Panc1 (cell line): ENCODE results near the gene SLX4IP. TPM values are rescaled to one million over a fixed set of nuclear protein-coding genes. Genes with fewer than 3 reads are reported as not detected.

ENCODE experiments used
- ATAC-seq: fragments of 200-7000 bp; cut with Tn5 transposase; 2 replicates; pipeline ENCODE4 v1.9.1; 2020; ENCODE audit warnings: mild to moderate bottlenecking, moderate library complexity
- BruUV-seq: library from RNA; stranded (reverse); fragments of 400-500 nt; replicated peaks from 2 replicates; lab custom pipeline; 2021; lab: Mats Ljungman, UMichigan
- CTCF ChIA-PET: fragments of 300-600 bp; sonication (Branson Sonifier 250); formaldehyde crosslinking; loops from one replicate; lab custom pipeline; 2022; ENCODE audit warnings: antibody characterized with exemption; lab: Charles Lee
- POLR2A ChIA-PET: fragments of 300-600 bp; sonication (Branson Sonifier 250); formaldehyde crosslinking; loops from one replicate; lab custom pipeline; 2022; ENCODE audit warnings: antibody characterized with exemption; lab: Charles Lee
- DNase-seq: peaks from one replicate; pipeline ENCODE4 v3.0.0-alpha.2; 2010; ENCODE audit warnings: low read depth, low spot score
- H3K27ac ChIP-seq: 2 replicates; pipeline ENCODE4 v1.5.1; 2011; ENCODE audit warnings: mild to moderate bottlenecking, low read length, inconsistent platforms
- H3K27me3 ChIP-seq: fragments of 200-500 bp; sonication (Bioruptor generic); 2 replicates; pipeline ENCODE4 v1.6.0; 2014; ENCODE audit warnings: low read length, inconsistent platforms; ENCODE audit not compliant: control insufficient read depth, insufficient read depth
- H3K36me3 ChIP-seq: fragments of 200-500 bp; sonication (Bioruptor generic); 2 replicates; pipeline ENCODE4 v1.5.1; 2014; ENCODE audit warnings: inconsistent platforms, mild to moderate bottlenecking, low read length, moderate library complexity; ENCODE audit not compliant: control insufficient read depth, insufficient read depth
- H3K4me1 ChIP-seq: 2 replicates; pipeline ENCODE4 v1.5.1; 2011; ENCODE audit warnings: inconsistent platforms, mild to moderate bottlenecking, low read length, moderate library complexity; ENCODE audit not compliant: control insufficient read depth, insufficient read depth
- H3K4me3 ChIP-seq, 2 experiments: 2 replicates each; pipeline ENCODE4 v1.5.1; 2011 to 2012; ENCODE audit warnings: low read depth in 2 of 2, low read length in 2 of 2, mild to moderate bottlenecking in 2 of 2, inconsistent platforms in 1 of 2, moderate library complexity in 1 of 2
- H3K9me3 ChIP-seq: fragments of 200-500 bp; sonication (Bioruptor generic); 2 replicates; pipeline ENCODE4 v1.5.1; 2014; ENCODE audit warnings: low read depth, mild to moderate bottlenecking, inconsistent platforms, low read length, moderate library complexity; ENCODE audit not compliant: control insufficient read depth, insufficient read depth
- POLR2AphosphoS5 ChIP-seq: IDR thresholded peaks from 2 replicates; pipeline ENCODE4 v1.6.1; 2012; ENCODE audit warnings: mild to moderate bottlenecking, low read depth, low read length, moderate library complexity
- SIN3A ChIP-seq: IDR thresholded peaks from 2 replicates; pipeline ENCODE4 v1.6.1; 2012; ENCODE audit warnings: low read depth, mild to moderate bottlenecking, low read length, moderate library complexity, borderline replicate concordance; ENCODE audit not compliant: insufficient read depth
- TCF7L2 ChIP-seq: IDR thresholded peaks from 2 replicates; pipeline ENCODE4 v1.6.1; 2011; ENCODE audit warnings: mild to moderate bottlenecking, low read depth, low read length, inconsistent platforms
- in situ Hi-C: cut with HindIII; loops from 2 replicates; pipeline ENCODE4 v1.10.0; 2016; ENCODE audit warnings: low sequenced_read_pairs, low pct_unique_long_range_greater_than_20kb
- intact Hi-C: fragments of 100-400 bp; cut with micrococcal nuclease; formaldehyde crosslinking; loops from one replicate; pipeline ENCODE4 v1.10.0; 2022; ENCODE audit not compliant: unreplicated experiment
- total RNA-seq: library from RNA; stranded (reverse); gene quantifications from one replicate; pipeline ENCODE4 v1.2.1, GENCODE V29; 2021; ENCODE audit not compliant: unreplicated experiment
- TF ChIP-seq, protein P1 (sequence below): fragments of 450-650 bp; IDR thresholded peaks from 2 replicates; pipeline ENCODE4 v1.5.1; 2017; ENCODE audit warnings: mild to moderate bottlenecking
- TF ChIP-seq, protein P2 (sequence below), 2 experiments: IDR thresholded peaks; 2 replicates each; pipeline ENCODE4 v1.6.1; 2011 to 2012; ENCODE audit warnings: low read depth in 2 of 2, control low read depth in 1 of 2, low read length in 1 of 2, mild to moderate bottlenecking in 1 of 2, moderate library complexity in 1 of 2; ENCODE audit not compliant: insufficient read depth in 1 of 2

Gene SLX4IP
- total RNA-seq, 1 experiment from 2014 or later, result 5.4 TPM

DNA sequence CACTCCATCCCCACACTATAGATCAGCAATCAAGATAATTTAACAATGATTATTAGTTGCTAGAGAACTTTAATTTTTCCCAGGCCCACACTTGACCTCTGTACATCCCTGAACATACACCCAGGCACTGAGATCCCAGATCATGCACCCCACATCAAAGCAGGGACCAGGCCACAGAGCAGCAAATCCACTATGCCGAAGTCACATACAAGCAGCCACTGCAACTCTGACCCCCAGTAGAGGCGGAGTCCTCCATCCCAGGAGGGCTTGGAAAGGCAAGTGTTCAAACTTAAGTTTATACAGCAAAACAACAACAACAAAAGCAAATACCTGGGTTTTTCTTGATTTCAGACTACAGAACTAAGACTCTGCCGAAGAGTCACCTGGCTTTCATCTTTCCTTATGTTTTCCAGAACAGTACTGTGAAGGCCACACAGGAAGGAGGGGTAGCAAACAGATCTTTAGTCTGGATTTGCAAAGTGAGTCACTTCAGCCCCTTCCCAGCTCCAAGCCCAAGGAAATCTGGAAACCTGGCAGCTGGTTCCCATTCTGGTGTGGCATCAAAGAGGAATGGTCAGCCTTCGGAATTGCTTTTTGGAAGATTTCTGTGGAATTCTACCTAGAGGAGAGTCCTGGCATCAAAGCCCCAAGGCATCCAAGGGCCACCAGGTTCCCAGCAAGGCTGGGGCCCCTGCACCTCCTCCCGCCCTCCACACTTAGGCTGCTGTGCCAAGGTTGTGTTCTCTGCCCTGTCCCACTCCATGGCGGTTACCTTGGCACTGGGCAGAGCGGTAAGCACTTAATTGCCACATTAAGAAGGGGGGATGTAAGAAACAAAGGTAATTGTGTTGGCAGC is 231.3 kb downstream of the SLX4IP start:
- H3K9me3 ChIP-seq, result no peaks in the 10 kb centered on the region
- ATAC-seq (no peak), DNase-seq (no peak)
- H3K36me3 ChIP-seq, result no peaks in the 10 kb centered on the region
- CTCF ChIA-PET, result no interaction called here
- in situ Hi-C loops, result no loop called here
- H3K27ac ChIP-seq, result no peak overlapping the region; the same call in 1 of the 2 replicates
- POLR2A ChIA-PET, result no interaction called here
- peaks cover 31% of the 10 kb centered on the region for H3K4me1 ChIP-seq
- TF ChIP-seq, protein P1, sequence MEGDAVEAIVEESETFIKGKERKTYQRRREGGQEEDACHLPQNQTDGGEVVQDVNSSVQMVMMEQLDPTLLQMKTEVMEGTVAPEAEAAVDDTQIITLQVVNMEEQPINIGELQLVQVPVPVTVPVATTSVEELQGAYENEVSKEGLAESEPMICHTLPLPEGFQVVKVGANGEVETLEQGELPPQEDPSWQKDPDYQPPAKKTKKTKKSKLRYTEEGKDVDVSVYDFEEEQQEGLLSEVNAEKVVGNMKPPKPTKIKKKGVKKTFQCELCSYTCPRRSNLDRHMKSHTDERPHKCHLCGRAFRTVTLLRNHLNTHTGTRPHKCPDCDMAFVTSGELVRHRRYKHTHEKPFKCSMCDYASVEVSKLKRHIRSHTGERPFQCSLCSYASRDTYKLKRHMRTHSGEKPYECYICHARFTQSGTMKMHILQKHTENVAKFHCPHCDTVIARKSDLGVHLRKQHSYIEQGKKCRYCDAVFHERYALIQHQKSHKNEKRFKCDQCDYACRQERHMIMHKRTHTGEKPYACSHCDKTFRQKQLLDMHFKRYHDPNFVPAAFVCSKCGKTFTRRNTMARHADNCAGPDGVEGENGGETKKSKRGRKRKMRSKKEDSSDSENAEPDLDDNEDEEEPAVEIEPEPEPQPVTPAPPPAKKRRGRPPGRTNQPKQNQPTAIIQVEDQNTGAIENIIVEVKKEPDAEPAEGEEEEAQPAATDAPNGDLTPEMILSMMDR, result no peak
- TF ChIP-seq SIN3A (no peak), TCF7L2 (no peak), POLR2AphosphoS5 (no peak)
- no peaks in the 10 kb centered on the region for H3K27me3 ChIP-seq
- BruUV-seq, result no TSS peak
- intact Hi-C loops, result no loop called here
- H3K4me3 ChIP-seq, result no peak overlapping the region

DNA sequence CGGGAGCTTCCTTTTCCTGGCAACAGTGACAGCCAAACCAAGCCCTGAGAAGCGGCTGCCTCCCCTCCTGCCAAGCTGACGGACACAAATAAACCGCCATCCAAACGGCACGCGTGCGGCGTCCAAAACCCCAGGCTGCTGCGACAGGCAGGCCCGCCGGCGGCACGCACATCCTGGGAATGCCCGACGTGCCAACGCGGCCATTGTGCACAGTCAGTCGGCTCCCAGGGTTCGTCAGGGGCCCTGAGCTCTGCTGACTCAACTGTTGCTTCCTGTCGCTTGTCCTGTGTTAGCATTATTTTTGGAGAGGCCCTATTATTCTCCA is 231.9 kb downstream of the SLX4IP start:
- POLR2A ChIA-PET, result no interaction called here
- no peaks in the 10 kb centered on the region for H3K9me3 ChIP-seq
- ATAC-seq (no peak), DNase-seq (no peak)
- in situ Hi-C loops, result no loop called here
- H3K27me3 ChIP-seq, result no peaks in the 10 kb centered on the region
- H3K27ac ChIP-seq, result no peak overlapping the region
- no TSS peak for BruUV-seq
- TF ChIP-seq TCF7L2, result no peak
- TF ChIP-seq POLR2AphosphoS5, result no peak
- TF ChIP-seq, protein P1, result no peak
- TF ChIP-seq, protein P2, sequence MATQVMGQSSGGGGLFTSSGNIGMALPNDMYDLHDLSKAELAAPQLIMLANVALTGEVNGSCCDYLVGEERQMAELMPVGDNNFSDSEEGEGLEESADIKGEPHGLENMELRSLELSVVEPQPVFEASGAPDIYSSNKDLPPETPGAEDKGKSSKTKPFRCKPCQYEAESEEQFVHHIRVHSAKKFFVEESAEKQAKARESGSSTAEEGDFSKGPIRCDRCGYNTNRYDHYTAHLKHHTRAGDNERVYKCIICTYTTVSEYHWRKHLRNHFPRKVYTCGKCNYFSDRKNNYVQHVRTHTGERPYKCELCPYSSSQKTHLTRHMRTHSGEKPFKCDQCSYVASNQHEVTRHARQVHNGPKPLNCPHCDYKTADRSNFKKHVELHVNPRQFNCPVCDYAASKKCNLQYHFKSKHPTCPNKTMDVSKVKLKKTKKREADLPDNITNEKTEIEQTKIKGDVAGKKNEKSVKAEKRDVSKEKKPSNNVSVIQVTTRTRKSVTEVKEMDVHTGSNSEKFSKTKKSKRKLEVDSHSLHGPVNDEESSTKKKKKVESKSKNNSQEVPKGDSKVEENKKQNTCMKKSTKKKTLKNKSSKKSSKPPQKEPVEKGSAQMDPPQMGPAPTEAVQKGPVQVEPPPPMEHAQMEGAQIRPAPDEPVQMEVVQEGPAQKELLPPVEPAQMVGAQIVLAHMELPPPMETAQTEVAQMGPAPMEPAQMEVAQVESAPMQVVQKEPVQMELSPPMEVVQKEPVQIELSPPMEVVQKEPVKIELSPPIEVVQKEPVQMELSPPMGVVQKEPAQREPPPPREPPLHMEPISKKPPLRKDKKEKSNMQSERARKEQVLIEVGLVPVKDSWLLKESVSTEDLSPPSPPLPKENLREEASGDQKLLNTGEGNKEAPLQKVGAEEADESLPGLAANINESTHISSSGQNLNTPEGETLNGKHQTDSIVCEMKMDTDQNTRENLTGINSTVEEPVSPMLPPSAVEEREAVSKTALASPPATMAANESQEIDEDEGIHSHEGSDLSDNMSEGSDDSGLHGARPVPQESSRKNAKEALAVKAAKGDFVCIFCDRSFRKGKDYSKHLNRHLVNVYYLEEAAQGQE (IDR thresholded peaks at IDR 0.05; ENCODE audit: insufficient read depth in 1 of 2, low read depth in 2 of 2, low read length in 1 of 2), result no peak
- CTCF ChIA-PET, result no interaction called here
- peaks cover 31% of the 10 kb centered on the region for H3K4me1 ChIP-seq
- intact Hi-C loops, result no loop called here
- no peaks in the 10 kb centered on the region; the same call in 1 of the 2 replicates for H3K36me3 ChIP-seq
- H3K4me3 ChIP-seq, result no peak overlapping the region
